SK-N-SH treated with all-trans-retinoic acid at 6 μM for 48 hours (cell line): ENCODE measurements around the gene DYNLL1.

Experiments used
- PATZ1 ChIP-seq: fragments of 250-450 bp; sonication (Bioruptor Pico); IDR thresholded peaks from 2 replicates; pipeline ENCODE4 v1.8.0; 2020; ENCODE audit warnings: mild to moderate bottlenecking, moderate library complexity, borderline replicate concordance
- RARB ChIP-seq: fragments of 250-450 bp; sonication (Bioruptor Pico); IDR thresholded peaks from 2 replicates; pipeline ENCODE4 v1.8.0; 2021; ENCODE audit warnings: mild to moderate bottlenecking, moderate library complexity

- TF ChIP-seq RARB (CRISPR knock-in tag) (no peak), PATZ1 (CRISPR knock-in tag) (no peak)
These were observed 3.1 kb downstream of the DYNLL1 start for GRCh38 chr12:120498870-120499515.
